ENCODE data around the gene NEGR1.

NEGR1 gene

GRCh38 chr1:71676979-71677925, 605.1 kb downstream of the NEGR1 start:
- Histone ChIP-seq H3F3A (ENCODE audit: low read depth) (no peaks in the 10 kb centered on the region), H3K27me3 (ENCODE audit: insufficient read depth, low read length, poor library complexity, severe bottlenecking) (no peaks in the 10 kb centered on the region), H2AFZ (ENCODE audit: low read length) (no peak overlapping the region), H3K9me2 (replicated peaks; ENCODE audit: low read depth, low read length) (no peaks in the 10 kb centered on the region), H3K4me2 (ENCODE audit: low read depth, low read length, poor library complexity, severe bottlenecking) (no peak overlapping the region), H3K4me1 (ENCODE audit: insufficient read depth, low read length, poor library complexity, severe bottlenecking) (no peaks in the 10 kb centered on the region), H3K36me3 (ENCODE audit: insufficient read depth, low read length) (no peaks in the 10 kb centered on the region), H3K9ac (ENCODE audit: low read depth, low read length, poor library complexity, severe bottlenecking) (no peak overlapping the region), H3K9me3 (ENCODE audit: insufficient read depth, low read depth, low read length) (no peaks in the 10 kb centered on the region), H3K79me2 (ENCODE audit: insufficient read depth, low read length) (no peaks in the 10 kb centered on the region), H4K20me1 (ENCODE audit: insufficient read depth, low read length, poor library complexity, severe bottlenecking) (no peaks in the 10 kb centered on the region), H3K4me3 (ENCODE audit: low read length, poor library complexity, severe bottlenecking) (no peak overlapping the region)
- TF ChIP-seq, protein P1, sequence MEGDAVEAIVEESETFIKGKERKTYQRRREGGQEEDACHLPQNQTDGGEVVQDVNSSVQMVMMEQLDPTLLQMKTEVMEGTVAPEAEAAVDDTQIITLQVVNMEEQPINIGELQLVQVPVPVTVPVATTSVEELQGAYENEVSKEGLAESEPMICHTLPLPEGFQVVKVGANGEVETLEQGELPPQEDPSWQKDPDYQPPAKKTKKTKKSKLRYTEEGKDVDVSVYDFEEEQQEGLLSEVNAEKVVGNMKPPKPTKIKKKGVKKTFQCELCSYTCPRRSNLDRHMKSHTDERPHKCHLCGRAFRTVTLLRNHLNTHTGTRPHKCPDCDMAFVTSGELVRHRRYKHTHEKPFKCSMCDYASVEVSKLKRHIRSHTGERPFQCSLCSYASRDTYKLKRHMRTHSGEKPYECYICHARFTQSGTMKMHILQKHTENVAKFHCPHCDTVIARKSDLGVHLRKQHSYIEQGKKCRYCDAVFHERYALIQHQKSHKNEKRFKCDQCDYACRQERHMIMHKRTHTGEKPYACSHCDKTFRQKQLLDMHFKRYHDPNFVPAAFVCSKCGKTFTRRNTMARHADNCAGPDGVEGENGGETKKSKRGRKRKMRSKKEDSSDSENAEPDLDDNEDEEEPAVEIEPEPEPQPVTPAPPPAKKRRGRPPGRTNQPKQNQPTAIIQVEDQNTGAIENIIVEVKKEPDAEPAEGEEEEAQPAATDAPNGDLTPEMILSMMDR (conservative IDR thresholded peaks at IDR 0.05; ENCODE audit: low read length) = no peak
- TF ChIP-seq EZH2phosphoT487 (IDR thresholded peaks at IDR 0.05; ENCODE audit: borderline replicate concordance) = no peak

DNA sequence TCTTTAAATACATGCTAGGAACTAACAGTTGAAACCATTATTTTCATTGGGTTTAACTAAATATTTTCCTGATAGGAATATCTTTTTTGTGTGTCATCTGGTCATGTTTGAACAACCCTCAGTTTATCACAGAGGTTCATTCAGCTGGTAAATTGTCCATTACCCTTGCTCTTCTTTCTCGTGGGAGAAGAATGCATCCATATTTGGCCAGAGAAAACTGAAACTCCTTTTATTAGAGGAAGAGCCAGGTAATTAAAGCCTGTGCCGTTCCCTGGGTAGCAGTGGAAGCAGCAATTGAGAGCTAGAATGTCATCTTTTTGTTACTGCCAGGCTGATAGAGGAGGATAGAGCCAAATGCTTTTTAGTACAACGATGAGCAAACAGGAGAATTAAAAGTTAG, 614.3 kb downstream of the NEGR1 start:
- Histone ChIP-seq H3K79me2 (ENCODE audit: insufficient read depth, low read length) (no peaks in the 10 kb centered on the region), H2AFZ (ENCODE audit: low read length) (no peak overlapping the region)
- TF ChIP-seq EZH2phosphoT487 (IDR thresholded peaks at IDR 0.05; ENCODE audit: borderline replicate concordance) = no peak
- TF ChIP-seq, protein P1 (conservative IDR thresholded peaks at IDR 0.05; ENCODE audit: low read length) = no peak

DNA sequence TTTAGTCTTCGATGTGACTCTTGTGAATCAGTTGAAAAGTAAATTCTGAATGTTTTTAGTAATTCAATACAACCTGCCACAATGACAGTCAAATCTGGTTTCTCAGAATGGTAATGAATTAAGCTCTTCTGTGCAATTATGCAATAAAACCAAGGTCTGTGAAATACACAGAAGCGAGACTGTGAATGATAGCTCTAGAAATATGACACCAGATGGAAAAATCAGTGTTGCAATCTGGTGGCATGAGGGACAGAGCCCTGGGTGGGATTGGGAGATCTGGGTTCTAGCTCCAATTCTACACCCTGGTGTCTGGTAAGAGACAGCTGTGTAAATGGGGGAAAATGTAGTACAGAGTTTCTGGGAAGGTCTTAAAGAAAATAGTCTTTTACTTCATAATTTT, 615.1 kb downstream of the NEGR1 start:
- Histone ChIP-seq H3K27me3 (ENCODE audit: insufficient read depth, low read length, poor library complexity, severe bottlenecking) (no peaks in the 10 kb centered on the region), H3K79me2 (ENCODE audit: insufficient read depth, low read length) (no peaks in the 10 kb centered on the region), H3K36me3 (ENCODE audit: insufficient read depth, low read length) (no peaks in the 10 kb centered on the region), H3K4me2 (ENCODE audit: low read depth, low read length, poor library complexity, severe bottlenecking) (no peak overlapping the region), H3K9me3 (ENCODE audit: insufficient read depth, low read depth, low read length) (no peaks in the 10 kb centered on the region), H3F3A (ENCODE audit: low read depth) (no peaks in the 10 kb centered on the region), H3K4me3 (ENCODE audit: low read length, poor library complexity, severe bottlenecking) (no peak overlapping the region), H4K20me1 (ENCODE audit: insufficient read depth, low read length, poor library complexity, severe bottlenecking) (no peaks in the 10 kb centered on the region), H3K9ac (ENCODE audit: low read depth, low read length, poor library complexity, severe bottlenecking) (no peak overlapping the region), H3K9me2 (replicated peaks; ENCODE audit: low read depth, low read length) (no peaks in the 10 kb centered on the region), H3K4me1 (ENCODE audit: insufficient read depth, low read length, poor library complexity, severe bottlenecking) (no peaks in the 10 kb centered on the region), H2AFZ (ENCODE audit: low read length) (no peak overlapping the region)
- TF ChIP-seq, protein P1 (conservative IDR thresholded peaks at IDR 0.05; ENCODE audit: low read length) = no peak
- TF ChIP-seq EZH2phosphoT487 (IDR thresholded peaks at IDR 0.05; ENCODE audit: borderline replicate concordance) = no peak

More for the DNA sequence above, 614.3 kb downstream of the NEGR1 start:
- H3F3A ChIP-seq (ENCODE audit: low read depth) = no peaks in the 10 kb centered on the region
- no peaks in the 10 kb centered on the region for H3K9me3 ChIP-seq (ENCODE audit: insufficient read depth, low read depth, low read length)
- H4K20me1 ChIP-seq (ENCODE audit: insufficient read depth, low read length, poor library complexity, severe bottlenecking) = no peaks in the 10 kb centered on the region
- H3K27me3 ChIP-seq (ENCODE audit: insufficient read depth, low read length, poor library complexity, severe bottlenecking) = no peaks in the 10 kb centered on the region
- no peaks in the 10 kb centered on the region for H3K4me1 ChIP-seq (ENCODE audit: insufficient read depth, low read length, poor library complexity, severe bottlenecking)
- H3K4me2 ChIP-seq (ENCODE audit: low read depth, low read length, poor library complexity, severe bottlenecking) = no peak overlapping the region
- no peak overlapping the region for H3K4me3 ChIP-seq (ENCODE audit: low read length, poor library complexity, severe bottlenecking)
- H3K9ac ChIP-seq (ENCODE audit: low read depth, low read length, poor library complexity, severe bottlenecking) = no peak overlapping the region
- no peaks in the 10 kb centered on the region for H3K36me3 ChIP-seq (ENCODE audit: insufficient read depth, low read length)
- no peaks in the 10 kb centered on the region for H3K9me2 ChIP-seq (replicated peaks; ENCODE audit: low read depth, low read length)

All from Loucy (cell line).